H1 (cell line): ENCODE data around the gene PTPRE. TPM values are rescaled to one million over a fixed set of nuclear protein-coding genes. Genes with fewer than 3 reads are reported as not detected.

Source experiments
- CTCF ChIA-PET: fragments of 300-600 bp; sonication (Branson Sonifier 250); formaldehyde crosslinking; loops from one replicate; lab custom pipeline; 2021; ENCODE audit not compliant: partially characterized antibody; lab: Charles Lee
- POLR2A ChIA-PET: fragments of 300-600 bp; sonication (Branson Sonifier 250); formaldehyde crosslinking; loops from one replicate; lab custom pipeline; 2021; ENCODE audit warnings: inconsistent platforms; ENCODE audit not compliant: partially characterized antibody; lab: Charles Lee
- DNase-seq, 2 experiments: peaks; one replicate each; pipeline versions ENCODE4 v3.0.0 to v3.0.0-alpha.2; 2010 to 2022; ENCODE audit warnings: low spot score in 2 of 2, low read depth in 1 of 2, mixed read lengths in 1 of 2
- FAIRE-seq: peaks from 2 replicates; lab custom pipeline; 2011; peaks lifted over from hg19 to GRCh38; lab: Jason Lieb, UNC
- H2AFZ ChIP-seq: 2 replicates; pipeline ENCODE4 v1.8.1; 2012; ENCODE audit warnings: low read length, inconsistent platforms
- H2AK5ac ChIP-seq: 2 replicates; pipeline ENCODE4 v1.6.1; 2013; ENCODE audit warnings: low read depth, low read length
- H2BK120ac ChIP-seq: replicated peaks from 2 replicates; pipeline ENCODE3; 2013; ENCODE audit warnings: low read depth, low read length, inconsistent platforms
- H2BK12ac ChIP-seq: 2 replicates; pipeline ENCODE4 v1.6.1; 2013; ENCODE audit warnings: low read depth, low read length
- H2BK15ac ChIP-seq: 2 replicates; pipeline ENCODE4 v1.6.1; 2013; ENCODE audit warnings: low read length
- H2BK20ac ChIP-seq: 2 replicates; pipeline ENCODE4 v1.6.1; 2013; ENCODE audit warnings: low read length
- H2BK5ac ChIP-seq: 2 replicates; pipeline ENCODE4 v1.6.1; 2013; ENCODE audit warnings: low read depth, low read length
- H3K14ac ChIP-seq: 2 replicates; pipeline ENCODE4 v1.6.1; 2013; ENCODE audit warnings: inconsistent platforms; ENCODE audit not compliant: insufficient read length
- H3K18ac ChIP-seq: 2 replicates; pipeline ENCODE4 v1.6.1; 2013; ENCODE audit warnings: low read length; ENCODE audit errors: extremely low read depth
- H3K23ac ChIP-seq: 2 replicates; pipeline ENCODE4 v1.6.1; 2013; ENCODE audit warnings: inconsistent platforms; ENCODE audit not compliant: insufficient read length
- H3K23me2 ChIP-seq: 2 replicates; pipeline ENCODE4 v1.6.1; 2013; ENCODE audit warnings: low read depth, low read length
- H3K27ac ChIP-seq: 2 replicates; pipeline ENCODE4 v1.6.1; 2011; ENCODE audit warnings: low read depth, low read length, inconsistent platforms
- H3K27me3 ChIP-seq, 4 experiments: replicated peaks in 1 of 4; 1 replicate in 1 of 4; 2 replicates in 3 of 4; pipeline versions ENCODE4 v1.6.1 to v1.8.1; 2011 to 2013; ENCODE audit warnings: low read length in 3 of 4, mild to moderate bottlenecking in 3 of 4, inconsistent platforms in 2 of 4, mixed read lengths in 2 of 4, moderate library complexity in 1 of 4; ENCODE audit not compliant: control insufficient read depth in 3 of 4, insufficient read depth in 3 of 4; ENCODE audit errors: extremely low read depth in 1 of 4
- H3K36me3 ChIP-seq, 4 experiments: 2 replicates each; pipeline versions ENCODE4 v1.6.1 to v1.8.1; 2011 to 2013; ENCODE audit warnings: mild to moderate bottlenecking in 4 of 4, low read length in 3 of 4, moderate library complexity in 2 of 4, control low read depth in 1 of 4, inconsistent platforms in 1 of 4; ENCODE audit not compliant: insufficient read depth in 4 of 4, control insufficient read depth in 2 of 4
- H3K4ac ChIP-seq: replicated peaks from 2 replicates; pipeline ENCODE3; 2013; ENCODE audit warnings: low read length, low read depth, mixed read lengths, inconsistent platforms; ENCODE audit not compliant: insufficient read length
- H3K4me1 ChIP-seq, 4 experiments: replicated peaks in 1 of 4; 1 replicate in 1 of 4; 2 replicates in 3 of 4; pipeline versions ENCODE4 v1.6.1 to v1.8.1; 2011 to 2013; ENCODE audit warnings: low read length in 3 of 4, inconsistent platforms in 2 of 4, mixed read lengths in 1 of 4; ENCODE audit not compliant: insufficient read depth in 4 of 4, control insufficient read depth in 3 of 4
- H3K4me2 ChIP-seq, 2 experiments: 2 replicates each; pipeline versions ENCODE4 v1.6.1 to v1.8.1; 2011 to 2013; ENCODE audit warnings: low read depth in 2 of 2, low read length in 2 of 2, control low read depth in 1 of 2, inconsistent platforms in 1 of 2, mild to moderate bottlenecking in 1 of 2; ENCODE audit not compliant: insufficient read depth in 1 of 2
- H3K4me3 ChIP-seq, 4 experiments: fragments of 200-600, 300-600 bp in 1 of 4; sonication (generic), shearing (Covaris generic), sonication (Bioruptor Twin) in 1 of 4; 2 replicates each; pipeline versions ENCODE4 v1.5.1 to v1.8.1; 2011 to 2016; ENCODE audit warnings: low read length in 4 of 4, low read depth in 3 of 4, control low read depth in 2 of 4, inconsistent platforms in 2 of 4, mild to moderate bottlenecking in 2 of 4, mixed read lengths in 1 of 4, moderate library complexity in 1 of 4; ENCODE audit not compliant: insufficient read depth in 2 of 4; ENCODE audit errors: extremely low read depth in 1 of 4
- H3K56ac ChIP-seq: replicated peaks from 2 replicates; pipeline ENCODE3; 2013; ENCODE audit warnings: low read depth, mild to moderate bottlenecking, mixed read lengths, low read length, inconsistent platforms; ENCODE audit not compliant: insufficient read length
- H3K79me1 ChIP-seq: 2 replicates; pipeline ENCODE4 v1.6.1; 2013; ENCODE audit warnings: low read depth, low read length, control low read depth
- H3K79me2 ChIP-seq, 2 experiments: 2 replicates each; pipeline versions ENCODE4 v1.6.1 to v1.8.1; 2012 to 2013; ENCODE audit warnings: low read length in 2 of 2, mild to moderate bottlenecking in 2 of 2, inconsistent platforms in 1 of 2; ENCODE audit not compliant: insufficient read depth in 2 of 2, control insufficient read depth in 1 of 2
- H3K9ac ChIP-seq, 4 experiments: replicated peaks in 1 of 4; 1 replicate in 1 of 4; 2 replicates in 3 of 4; pipeline versions ENCODE4 v1.6.1 to v1.8.1; 2011 to 2013; ENCODE audit warnings: low read depth in 3 of 4, low read length in 3 of 4, control low read depth in 2 of 4, mild to moderate bottlenecking in 2 of 4, moderate library complexity in 2 of 4, inconsistent platforms in 1 of 4; ENCODE audit errors: extremely low read depth in 1 of 4
- H3K9me3 ChIP-seq, 2 experiments: 2 replicates each; pipeline versions ENCODE4 v1.6.1 to v1.8.1; 2012 to 2013; ENCODE audit warnings: mild to moderate bottlenecking in 2 of 2, moderate library complexity in 2 of 2, control low read depth in 1 of 2, inconsistent platforms in 1 of 2, low read depth in 1 of 2, low read length in 1 of 2, mixed read lengths in 1 of 2; ENCODE audit not compliant: insufficient read depth in 2 of 2
- H4K20me1 ChIP-seq, 2 experiments: replicated peaks in 1 of 2; 2 replicates each; pipeline versions ENCODE3 to v1.8.1; 2011 to 2013; ENCODE audit warnings: inconsistent platforms in 2 of 2, low read length in 2 of 2, mild to moderate bottlenecking in 1 of 2; ENCODE audit not compliant: insufficient read depth in 2 of 2, control insufficient read depth in 1 of 2
- H4K5ac ChIP-seq: 2 replicates; pipeline ENCODE4 v1.6.1; 2013; ENCODE audit warnings: low read length, low read depth, mixed read lengths, inconsistent platforms; ENCODE audit not compliant: insufficient read length
- H4K8ac ChIP-seq: 2 replicates; pipeline ENCODE4 v1.8.0; 2013; ENCODE audit warnings: mild to moderate bottlenecking, moderate library complexity, low read length, inconsistent platforms; ENCODE audit not compliant: insufficient read depth; ENCODE audit errors: extremely low read depth
- H4K91ac ChIP-seq: replicated peaks from 2 replicates; pipeline ENCODE3; 2013; ENCODE audit warnings: low read length, mixed read lengths, inconsistent platforms; ENCODE audit not compliant: insufficient read length
- ASH2L ChIP-seq: fragments of 200-600, 300-600 bp; sonication (generic); IDR thresholded peaks from one replicate; pipeline ENCODE4 v1.7.1; 2017; ENCODE audit warnings: low read length
- ATF2 ChIP-seq: IDR thresholded peaks from 2 replicates; pipeline ENCODE4 v1.6.1; 2012; ENCODE audit warnings: low read length, inconsistent platforms
- CBX5 ChIP-seq: fragments of 300-800, 300-1000 bp; sonication (generic); IDR thresholded peaks from 2 replicates; pipeline ENCODE4 v1.7.1; 2016; ENCODE audit warnings: antibody characterized with exemption, low read length, low read depth
- CBX8 ChIP-seq: fragments of 300-800, 300-1000 bp; sonication (generic); IDR thresholded peaks from 2 replicates; pipeline ENCODE4 v1.7.1; 2016; ENCODE audit warnings: low read depth, low read length, borderline replicate concordance
- CREB1 ChIP-seq: IDR thresholded peaks from 2 replicates; pipeline ENCODE4 v1.6.1; 2012; ENCODE audit warnings: inconsistent platforms
- CTBP2 ChIP-seq: IDR thresholded peaks from 2 replicates; pipeline ENCODE4 v1.7.0; 2011; ENCODE audit warnings: borderline replicate concordance, mild to moderate bottlenecking, moderate library complexity, mixed read lengths, low read length; ENCODE audit not compliant: insufficient read depth, insufficient read length
- KDM4A ChIP-seq: IDR thresholded peaks from one replicate; pipeline ENCODE4 v1.7.1; 2012; ENCODE audit warnings: low read depth, mild to moderate bottlenecking, moderate library complexity, low read length, inconsistent platforms; ENCODE audit not compliant: severe bottlenecking
- POLR2AphosphoS5 ChIP-seq: IDR thresholded peaks from 2 replicates; pipeline ENCODE4 v1.6.1; 2011; ENCODE audit warnings: low read depth, low read length
- RBBP5 ChIP-seq: IDR thresholded peaks from 2 replicates; pipeline ENCODE4 v1.7.1; 2012; ENCODE audit warnings: low read depth, mild to moderate bottlenecking, inconsistent platforms, low read length, moderate library complexity, borderline replicate concordance
- RNF2 ChIP-seq: fragments of 200-900, 300-1000 bp; sonication (generic); IDR thresholded peaks from 2 replicates; pipeline ENCODE4 v1.7.1; 2016; ENCODE audit warnings: borderline replicate concordance, low read depth, mild to moderate bottlenecking, antibody characterized with exemption, low read length; ENCODE audit not compliant: poor library complexity, severe bottlenecking; ENCODE audit errors: missing control alignments
- SRF ChIP-seq: IDR thresholded peaks from 2 replicates; pipeline ENCODE4 v1.6.1; 2011; ENCODE audit warnings: mild to moderate bottlenecking, low read depth, low read length, moderate library complexity
- WGBS, 2 experiments: shearing (Covaris generic) in 1 of 2; methylation state at CpG; one replicate each; pipeline versions ENCODE4 v1.1.6 to v1.1.7; 2013 to 2015; ENCODE audit warnings: low lambda C conversion rate in 2 of 2, mixed read lengths in 2 of 2, inconsistent platforms in 1 of 2, low coverage in 1 of 2, missing lambda C conversion rate in 1 of 2; ENCODE audit not compliant: insufficient replicate concordance in 2 of 2, insufficient coverage in 1 of 2, insufficient read length in 1 of 2; ENCODE audit errors: extremely low coverage in 1 of 2, missing lambda C conversion rate in 1 of 2; 5-methylcytosine and 5-hydroxymethylcytosine counted together
- polyA plus RNA-seq, 7 experiments: library from polyadenylated mRNA; depleted of rRNA in 3 of 7; stranded (reverse) in 5 of 7; unstranded in 2 of 7; fragments of >200 nt in 5 of 7; fragments of 200-250 nt in 2 of 7; gene quantifications; 1 replicate in 5 of 7; 2 replicates in 1 of 7; 4 replicates in 1 of 7; pipeline versions ENCODE4 v1.2.1 to v1.2.3, GENCODE V29; 2011 to 2013; ENCODE audit warnings: missing spikeins in 2 of 7, mixed read lengths in 2 of 7
- total RNA-seq: library from RNA; stranded (reverse); fragmentation: NEBNext Ultra II Directional; extraction: Animal tissue kit (Norgen Biotek cat#: 25700); gene quantifications from 2 replicates; pipeline ENCODE4 v1.2.1, GENCODE V29; 2021

PTPRE gene
- total and polyA plus RNA-seq, 2 of the 8 experiments (the other 6 are each of a cell fraction or from before 2014, with no cell fraction given), result 0.33 to 0.54 TPM

GRCh38 chr10:127995939-127996338 lies 89.0 kb downstream of the PTPRE start:
- Histone ChIP-seq H4K91ac (no peak overlapping the region), H3K14ac (no peak overlapping the region), H3K4me2 (no peak overlapping the region), H3K27ac (no peak overlapping the region), H3K9me3 (no peaks in the 10 kb centered on the region), H3K36me3 (no peaks in the 10 kb centered on the region), H2BK5ac (no peak overlapping the region), H3K27me3 (no peaks in the 10 kb centered on the region), H3K79me2 (no peaks in the 10 kb centered on the region), H3K56ac (no peak overlapping the region), H2BK15ac (no peak overlapping the region), H3K18ac (no peak overlapping the region), H2BK20ac (no peak overlapping the region), H3K4me1 (no peaks in the 10 kb centered on the region), H3K9ac (no peak overlapping the region), H2BK12ac (no peak overlapping the region), H4K20me1 (no peaks in the 10 kb centered on the region), H4K5ac (no peak overlapping the region), H2BK120ac (no peak overlapping the region), H3K23ac (no peak overlapping the region), H3K4me3 (no peak overlapping the region), H4K8ac (no peak overlapping the region), H3K23me2 (no peaks in the 10 kb centered on the region), H3K79me1 (no peaks in the 10 kb centered on the region), H2AK5ac (no peak overlapping the region), H2AFZ (no peak overlapping the region), H3K4ac (no peak overlapping the region)
- POLR2A ChIA-PET, result no interaction called here
- DNase-seq (no peak), FAIRE-seq (no peak)
- WGBS, 2 experiments, result 80% methylated on average over 6 of the region's 6 CpGs; no CpG with 5 or more reads in 1 of the 2 experiments
- CTCF ChIA-PET, result interaction anchor here (0.9 to 1.9 kb wide), 3 partner anchors 17 to 89 kb away, joined by 3 to 5 read pairs (median 3); partner anchors contain the start of gene PTPRE
- no peak for TF ChIP-seq CBX8
- TF ChIP-seq RBBP5, result no peak
- TF ChIP-seq ASH2L, result no peak
- no peak for TF ChIP-seq CTBP2
- TF ChIP-seq POLR2AphosphoS5, result no peak
- TF ChIP-seq CREB1, result no peak
- TF ChIP-seq RNF2, result no peak
- no peak for TF ChIP-seq ATF2
- no peak for TF ChIP-seq KDM4A
- no peak for TF ChIP-seq SRF
- no peak for TF ChIP-seq CBX5
